Activated T-cell treated with anti-CD3 and anti-CD28 coated beads, Interleukin-2, amount 50 U/mL, for 48 hours (primary cell): ENCODE data around the gene RPN2.

ENCODE experiments used
- DNase-seq, 2 experiments: peaks; one replicate each; pipeline ENCODE4 v3.0.0-alpha.2; 2020

Gene RPN2

DNA sequence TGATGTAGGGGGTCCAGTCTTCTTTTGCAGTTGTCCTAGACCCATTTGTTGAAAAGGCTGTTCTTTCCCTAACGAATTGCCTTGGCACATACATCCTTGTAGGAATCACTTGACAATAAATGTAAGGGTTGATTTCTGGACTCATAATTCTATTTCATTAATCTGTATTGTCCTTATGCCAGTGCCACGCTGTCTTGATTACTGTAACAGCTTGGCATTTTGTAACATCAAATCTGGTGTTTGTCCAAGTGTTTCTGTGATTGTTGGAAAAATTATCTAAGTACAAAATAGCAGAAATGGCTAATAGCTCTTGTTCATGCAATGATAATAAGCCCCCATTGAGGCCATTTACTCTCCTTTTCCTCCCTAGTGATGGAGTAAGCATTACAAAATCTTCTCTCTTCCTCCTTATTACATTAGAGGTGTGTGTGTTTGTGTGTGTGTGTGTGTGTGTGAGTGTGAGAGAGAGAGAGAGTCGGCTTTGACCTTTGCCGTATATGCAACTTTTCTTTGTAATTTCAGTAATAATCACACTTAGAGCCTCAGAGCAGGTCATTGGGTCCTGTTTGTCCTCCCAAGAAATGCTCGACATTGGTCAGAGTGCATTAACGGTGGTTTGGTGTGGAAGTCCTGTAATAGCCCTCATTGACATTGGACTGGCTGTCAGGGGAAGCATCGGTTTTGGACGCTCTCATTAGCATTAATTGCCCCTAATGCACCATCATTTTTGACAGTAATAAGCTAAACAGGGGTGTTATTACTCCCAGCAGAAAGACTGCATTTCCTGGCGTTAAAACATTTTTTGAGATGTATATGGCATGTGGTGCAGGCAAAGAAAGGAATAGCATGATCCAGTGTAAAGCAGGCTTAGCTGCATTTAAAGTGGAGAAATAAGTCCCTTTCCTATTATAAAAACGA lies 40.9 kb downstream of the RPN2 start:
- DNase-seq = no peak

- no peak for DNase-seq
Measured at GRCh38 chr20:37220731-37221130, 41.6 kb downstream of the RPN2 start.

DNA sequence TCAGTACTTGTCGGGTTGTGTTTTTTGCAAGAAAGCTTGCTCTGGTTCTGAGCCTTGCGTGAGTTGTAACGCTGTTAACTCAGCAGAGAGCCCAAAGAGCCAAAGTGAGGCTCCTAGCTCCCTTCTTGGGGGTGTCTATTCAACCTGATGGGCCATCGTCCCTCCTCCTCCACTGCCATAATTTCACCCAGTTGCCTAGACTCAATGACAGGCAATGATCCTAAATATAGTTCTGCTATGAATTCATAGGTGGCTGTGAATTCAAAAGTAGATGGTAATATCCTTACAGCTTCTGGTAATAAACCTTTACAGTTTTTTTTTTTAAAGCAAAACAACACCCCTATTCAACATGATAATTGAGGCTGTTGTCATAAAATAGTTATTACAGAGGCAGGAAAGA lies 43.0 kb downstream of the RPN2 start:
- DNase-seq = no peak

DNA sequence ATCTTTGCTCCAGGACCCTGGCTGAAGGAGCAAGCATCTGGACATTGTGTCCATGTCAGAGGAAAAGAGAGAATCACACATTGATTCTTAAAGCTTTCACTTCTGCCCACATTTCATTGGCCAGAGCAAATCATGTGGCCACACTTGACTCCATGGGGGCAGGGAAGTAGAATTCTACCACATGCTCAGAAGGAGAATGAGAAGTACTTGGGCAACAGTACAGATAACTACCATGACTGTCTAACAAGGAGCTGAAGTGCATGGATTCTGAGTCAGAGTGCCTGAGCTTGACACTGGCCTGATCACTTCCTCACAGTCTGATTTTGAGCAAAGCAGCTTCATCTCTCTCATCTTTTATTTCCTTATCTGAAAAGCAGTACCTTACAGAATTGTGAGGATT lies 43.9 kb downstream of the RPN2 start:
- no peak for DNase-seq

- DNase-seq = no peak
Measured at GRCh38 chr20:37225146-37225545, 46.0 kb downstream of the RPN2 start.

GRCh38 chr20:37226889-37227288 lies 47.8 kb downstream of the RPN2 start:
- no peak for DNase-seq

DNA sequence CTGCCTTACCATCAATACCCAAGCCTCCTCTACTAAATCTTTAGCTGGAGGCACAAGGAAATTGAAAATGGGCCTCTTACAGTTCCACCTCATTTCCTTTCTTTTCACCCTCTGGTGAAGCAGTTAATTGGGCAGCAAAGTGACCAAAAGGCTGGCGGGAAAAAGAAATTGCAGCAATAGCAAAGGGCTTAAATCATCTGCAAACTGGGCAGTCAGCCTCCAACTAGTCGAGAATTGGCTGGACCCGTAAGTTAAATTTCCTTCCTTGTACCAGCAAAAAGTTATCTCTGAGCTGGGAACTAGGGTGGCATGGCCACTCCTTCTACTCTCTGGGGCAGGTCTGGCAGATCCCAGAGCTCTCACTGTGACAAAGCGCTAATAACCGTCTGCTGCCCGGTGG lies 49.0 kb downstream of the RPN2 start:
- no peak for DNase-seq

DNA sequence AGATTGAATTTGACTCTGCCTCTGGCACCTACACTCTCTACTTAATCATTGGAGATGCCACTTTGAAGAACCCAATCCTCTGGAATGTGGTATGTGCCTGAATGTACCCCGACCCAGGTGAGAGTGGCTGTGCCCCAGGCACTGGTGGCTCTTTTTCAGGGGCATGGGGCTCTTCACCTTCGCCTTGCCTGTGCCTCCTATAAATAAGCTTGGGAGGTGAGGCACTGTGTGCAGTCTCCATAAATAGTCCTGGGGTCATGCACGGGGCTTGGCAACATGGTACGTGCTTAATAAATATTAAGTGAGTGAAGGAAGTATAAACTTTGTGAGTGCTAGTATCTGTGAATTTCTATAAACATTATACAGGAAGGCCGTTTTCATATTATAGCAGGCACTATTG lies 49.5 kb downstream of the RPN2 start:
- DNase-seq = no peak

DNA sequence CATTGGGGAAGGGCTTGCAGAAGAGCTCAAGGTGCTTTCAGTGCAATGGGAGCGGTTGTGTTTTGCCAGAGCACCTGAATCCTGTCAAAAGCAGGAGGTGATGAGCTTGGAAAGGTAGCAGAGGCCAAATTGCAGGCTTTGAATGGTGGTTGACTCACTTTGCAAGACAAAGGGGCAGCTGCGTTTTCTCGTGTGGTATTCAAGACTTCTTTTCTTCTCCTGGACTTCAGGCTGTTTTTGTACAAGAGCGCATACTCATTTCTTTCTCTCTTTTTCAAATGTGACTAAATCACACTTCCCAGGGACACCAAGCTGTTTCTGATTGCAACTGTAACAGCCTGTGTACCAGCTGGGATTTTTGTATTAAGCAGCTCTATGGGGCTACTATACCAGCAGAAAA lies 50.2 kb downstream of the RPN2 start:
- no peak for DNase-seq

DNA sequence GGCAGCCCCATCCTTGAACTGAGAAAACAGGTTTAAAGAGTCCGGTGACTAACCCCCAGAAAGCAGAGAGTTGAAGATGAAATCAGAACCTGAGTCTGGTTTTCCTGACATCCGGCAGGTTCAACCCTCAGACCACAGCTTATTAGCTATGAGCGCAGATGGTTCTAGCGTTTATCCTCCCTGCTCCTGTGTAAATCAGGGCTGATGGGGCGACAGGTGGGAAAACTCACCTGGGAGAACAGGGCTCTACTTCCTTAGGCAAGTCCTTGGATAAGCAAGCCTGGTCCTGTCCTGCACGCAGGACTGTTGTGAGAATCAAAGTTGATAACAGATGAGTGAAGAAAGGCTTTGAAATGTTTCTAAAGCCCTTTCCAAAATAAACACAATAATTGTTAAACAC lies 51.1 kb downstream of the RPN2 start:
- no peak for DNase-seq

DNA sequence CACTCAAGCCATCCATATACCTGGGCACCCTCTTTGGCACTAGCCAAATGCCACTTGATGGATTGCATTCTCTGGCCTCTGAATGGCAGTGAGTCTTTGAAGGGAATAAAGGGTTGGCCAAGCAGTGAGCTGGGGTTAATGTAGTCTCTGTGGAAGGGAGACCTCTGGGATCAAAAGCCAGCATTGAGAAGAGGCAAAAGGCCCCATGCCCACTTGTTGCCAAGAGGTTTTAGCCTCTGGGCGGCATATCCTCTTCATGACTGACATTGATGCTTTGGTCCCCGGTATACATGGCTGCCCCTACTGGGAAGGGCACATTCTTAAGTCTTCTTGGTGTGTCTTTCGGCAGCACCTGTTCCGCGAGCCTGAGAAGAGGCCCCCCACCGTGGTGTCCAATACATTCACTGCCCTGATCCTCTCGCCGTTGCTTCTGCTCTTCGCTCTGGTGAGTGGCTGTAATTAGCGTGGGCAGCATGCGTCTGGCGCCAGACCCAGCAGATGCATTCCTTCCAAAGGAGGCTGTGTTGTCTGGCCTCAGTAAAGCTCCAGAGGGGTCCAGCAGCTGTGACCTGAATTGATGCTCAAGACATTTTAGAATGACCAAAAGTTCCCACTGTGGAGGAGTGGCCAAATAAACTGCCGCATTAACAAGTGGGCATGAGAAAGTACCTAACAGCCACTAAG lies 53.0 kb downstream of the RPN2 start:
- no peak for DNase-seq

DNA sequence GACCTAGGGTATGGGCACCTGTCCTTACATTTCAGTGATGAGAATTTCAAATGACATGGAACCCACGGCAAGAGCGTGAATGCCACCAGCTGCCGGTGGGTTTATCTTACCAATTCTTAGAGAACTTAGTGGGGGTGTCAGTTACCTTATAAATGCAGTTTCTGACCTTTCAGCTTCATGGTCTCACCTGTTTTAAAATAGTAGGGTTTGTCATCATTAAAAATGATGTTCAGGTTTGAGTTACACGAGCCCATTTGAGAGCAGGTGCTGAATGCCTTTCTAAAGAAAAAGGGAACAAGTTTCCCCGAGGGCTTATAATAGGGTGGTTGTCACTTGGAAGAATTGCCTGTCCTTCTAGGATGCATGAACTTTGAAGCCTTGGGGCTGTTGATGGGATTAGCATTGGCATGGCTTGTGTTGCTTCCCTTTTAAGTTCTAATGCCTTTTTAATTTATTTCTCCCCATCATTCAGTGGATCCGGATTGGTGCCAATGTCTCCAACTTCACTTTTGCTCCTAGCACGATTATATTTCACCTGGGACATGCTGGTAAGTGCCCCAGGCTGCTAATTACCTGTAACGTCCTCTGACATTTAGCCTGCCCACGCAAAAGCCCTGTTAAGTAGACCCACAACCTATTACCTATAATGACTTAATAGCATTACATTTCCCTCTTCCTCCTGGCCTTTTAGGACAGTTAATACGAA lies 54.6 kb downstream of the RPN2 start:
- DNase-seq = no peak

DNA sequence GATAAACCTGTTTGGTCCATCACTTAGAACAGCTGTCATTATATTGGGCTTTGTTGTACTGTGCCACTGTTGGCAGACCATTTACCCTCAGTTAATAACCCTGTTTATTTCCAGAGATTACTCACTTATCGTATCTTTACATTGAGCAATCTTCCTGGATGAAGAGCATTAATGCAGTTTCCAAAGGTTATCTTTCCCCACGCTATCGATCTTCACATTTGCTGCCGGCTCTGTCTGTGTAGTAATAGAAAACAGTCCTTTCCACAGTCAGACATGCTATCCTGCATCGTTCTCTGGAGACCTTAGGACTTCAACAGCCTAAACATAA lies 55.1 kb downstream of the RPN2 start:
- DNase-seq = no peak

GRCh38 chr20:37235065-37235464 lies 55.9 kb downstream of the RPN2 start:
- DNase-seq = no peak

GRCh38 chr20:37236462-37236861 lies 57.3 kb downstream of the RPN2 start:
- no peak for DNase-seq

- DNase-seq = no peak
Measured at GRCh38 chr20:37237656-37238055, 58.5 kb downstream of the RPN2 start.

DNA sequence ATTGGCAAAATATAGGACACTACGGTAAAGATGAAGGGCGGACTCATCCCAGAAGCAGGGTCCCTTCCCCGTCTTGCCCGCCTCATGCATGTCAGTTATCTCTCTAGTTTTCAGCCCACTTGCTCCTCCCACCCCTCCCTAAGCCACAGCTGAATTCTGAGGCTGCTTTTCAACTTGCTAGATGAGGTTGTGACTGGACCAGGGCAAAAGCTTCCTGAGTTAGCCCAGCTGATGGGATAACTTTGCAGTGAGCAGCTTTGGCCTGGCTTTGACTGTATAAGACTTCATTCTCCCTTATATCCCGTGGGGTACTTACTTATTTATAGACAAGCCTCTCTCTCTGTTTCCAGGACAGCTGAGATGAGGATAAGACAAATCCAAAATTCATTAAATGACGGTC lies 59.3 kb downstream of the RPN2 start:
- DNase-seq = no peak

GRCh38 chr20:37238935-37239451 lies 59.9 kb downstream of the RPN2 start:
- DNase-seq = no peak

GRCh38 chr20:37240337-37241067 lies 61.4 kb downstream of the RPN2 start:
- DNase-seq = no peak

GRCh38 chr20:37242503-37242902 lies 63.4 kb downstream of the RPN2 start:
- DNase-seq = no peak

GRCh38 chr20:37243076-37243936 lies 64.2 kb downstream of the RPN2 start:
- DNase-seq = no peak
